ENCODE measurements around the gene PHACTR1.

DNA sequence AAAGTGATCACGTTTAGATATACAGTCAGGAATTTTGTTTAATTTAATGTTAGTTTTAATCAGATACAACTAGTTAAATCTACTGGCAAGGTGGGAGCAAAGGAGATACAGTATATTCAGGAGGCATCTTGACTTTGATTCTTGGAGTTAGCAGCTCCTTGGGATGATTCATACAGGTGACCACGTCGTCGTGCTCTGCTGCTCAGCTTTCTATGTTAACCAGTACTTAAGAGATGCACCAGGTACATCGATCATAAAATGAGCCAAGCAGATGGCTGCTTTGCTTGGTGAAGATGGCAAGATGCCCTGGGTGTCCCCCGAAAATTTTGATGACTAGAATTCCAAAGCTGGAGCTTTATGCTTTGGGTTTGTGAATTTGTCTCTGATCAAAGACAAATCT is 547.1 kb downstream of the PHACTR1 start:
- TF ChIP-seq, protein P1, sequence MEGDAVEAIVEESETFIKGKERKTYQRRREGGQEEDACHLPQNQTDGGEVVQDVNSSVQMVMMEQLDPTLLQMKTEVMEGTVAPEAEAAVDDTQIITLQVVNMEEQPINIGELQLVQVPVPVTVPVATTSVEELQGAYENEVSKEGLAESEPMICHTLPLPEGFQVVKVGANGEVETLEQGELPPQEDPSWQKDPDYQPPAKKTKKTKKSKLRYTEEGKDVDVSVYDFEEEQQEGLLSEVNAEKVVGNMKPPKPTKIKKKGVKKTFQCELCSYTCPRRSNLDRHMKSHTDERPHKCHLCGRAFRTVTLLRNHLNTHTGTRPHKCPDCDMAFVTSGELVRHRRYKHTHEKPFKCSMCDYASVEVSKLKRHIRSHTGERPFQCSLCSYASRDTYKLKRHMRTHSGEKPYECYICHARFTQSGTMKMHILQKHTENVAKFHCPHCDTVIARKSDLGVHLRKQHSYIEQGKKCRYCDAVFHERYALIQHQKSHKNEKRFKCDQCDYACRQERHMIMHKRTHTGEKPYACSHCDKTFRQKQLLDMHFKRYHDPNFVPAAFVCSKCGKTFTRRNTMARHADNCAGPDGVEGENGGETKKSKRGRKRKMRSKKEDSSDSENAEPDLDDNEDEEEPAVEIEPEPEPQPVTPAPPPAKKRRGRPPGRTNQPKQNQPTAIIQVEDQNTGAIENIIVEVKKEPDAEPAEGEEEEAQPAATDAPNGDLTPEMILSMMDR (IDR thresholded peaks at IDR 0.05) = no peak
- TF ChIP-seq POLR2A (IDR thresholded peaks at IDR 0.05) = no peak
